ENCODE measurements around the gene MAML2.
A peak's percentile ranks its signal among the peaks of the same experiment; 100 is the strongest.

Gene MAML2

GRCh38 chr11:96098511-96099241 lies 244.3 kb downstream of the MAML2 start:
- TF ChIP-seq, protein P1, sequence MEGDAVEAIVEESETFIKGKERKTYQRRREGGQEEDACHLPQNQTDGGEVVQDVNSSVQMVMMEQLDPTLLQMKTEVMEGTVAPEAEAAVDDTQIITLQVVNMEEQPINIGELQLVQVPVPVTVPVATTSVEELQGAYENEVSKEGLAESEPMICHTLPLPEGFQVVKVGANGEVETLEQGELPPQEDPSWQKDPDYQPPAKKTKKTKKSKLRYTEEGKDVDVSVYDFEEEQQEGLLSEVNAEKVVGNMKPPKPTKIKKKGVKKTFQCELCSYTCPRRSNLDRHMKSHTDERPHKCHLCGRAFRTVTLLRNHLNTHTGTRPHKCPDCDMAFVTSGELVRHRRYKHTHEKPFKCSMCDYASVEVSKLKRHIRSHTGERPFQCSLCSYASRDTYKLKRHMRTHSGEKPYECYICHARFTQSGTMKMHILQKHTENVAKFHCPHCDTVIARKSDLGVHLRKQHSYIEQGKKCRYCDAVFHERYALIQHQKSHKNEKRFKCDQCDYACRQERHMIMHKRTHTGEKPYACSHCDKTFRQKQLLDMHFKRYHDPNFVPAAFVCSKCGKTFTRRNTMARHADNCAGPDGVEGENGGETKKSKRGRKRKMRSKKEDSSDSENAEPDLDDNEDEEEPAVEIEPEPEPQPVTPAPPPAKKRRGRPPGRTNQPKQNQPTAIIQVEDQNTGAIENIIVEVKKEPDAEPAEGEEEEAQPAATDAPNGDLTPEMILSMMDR (IDR thresholded peaks at IDR 0.05) = no peak

GRCh38 chr11:96097844-96098421 lies 245.1 kb downstream of the MAML2 start:
- DNase-seq (ENCODE audit: low spot score) = no peak
- Histone ChIP-seq H3K4me3 (peak overlapping the region; percentile 27), H3K27ac (peak overlapping the region; percentile 2 to 72)
- TF ChIP-seq, protein P1 (IDR thresholded peaks at IDR 0.05) = no peak

More at GRCh38 chr11:96098511-96099241, 244.3 kb downstream of the MAML2 start:
- DNase-seq (ENCODE audit: low spot score) = no peak
- peak overlapping the region in 1 of 2 donors; percentile 72 for H3K27ac ChIP-seq
- H3K4me3 ChIP-seq = peak overlapping the region; percentile 27

DNA sequence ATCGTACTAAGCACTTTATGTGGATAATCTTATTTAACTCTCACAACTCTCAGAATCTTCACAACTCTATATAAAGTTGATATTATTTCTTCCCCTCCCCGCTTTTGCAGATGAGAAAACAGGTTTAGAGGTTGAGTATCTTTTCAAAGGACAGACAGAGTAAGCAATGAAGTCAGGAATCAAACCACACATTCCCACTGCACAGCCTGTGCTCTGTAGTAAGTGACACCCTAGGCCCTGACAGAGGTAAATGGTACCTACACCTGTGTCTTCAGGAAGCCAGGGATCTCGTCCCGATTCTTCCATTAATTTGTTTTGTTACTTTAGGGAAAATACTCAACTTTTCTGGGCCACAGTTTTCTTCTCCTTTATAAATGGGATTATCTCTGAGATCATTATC lies 246.6 kb downstream of the MAML2 start:
- TF ChIP-seq, protein P1 (IDR thresholded peaks at IDR 0.05) = no peak
- H3K4me3 ChIP-seq = no peak overlapping the region
- DNase-seq (ENCODE audit: low spot score) = no peak
- H3K27ac ChIP-seq = no peak overlapping the region

DNA sequence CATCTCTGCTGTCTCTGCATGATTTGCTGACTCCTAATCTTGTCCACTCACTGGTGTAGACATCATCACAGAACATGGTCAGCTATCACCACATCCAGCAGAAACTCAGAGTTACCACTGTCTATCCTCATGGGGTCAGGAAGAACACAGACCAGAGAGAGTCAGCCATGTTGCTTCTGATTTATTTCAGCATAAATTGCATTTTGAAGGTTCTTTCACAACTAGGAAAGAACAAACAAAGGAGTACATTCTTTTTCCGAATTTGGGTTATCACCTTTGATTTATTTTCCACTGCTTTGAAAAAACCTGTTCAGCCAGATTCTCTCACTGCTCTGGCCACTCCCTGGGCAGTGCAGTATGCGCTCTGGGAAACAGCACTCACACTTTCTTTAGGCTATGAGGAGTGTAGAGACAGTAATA lies 247.1 kb downstream of the MAML2 start:
- TF ChIP-seq, protein P1 (IDR thresholded peaks at IDR 0.05) = no peak
- no peak for DNase-seq (ENCODE audit: low spot score)
- Histone ChIP-seq H3K4me3 (no peak overlapping the region), H3K27ac (no peak overlapping the region)

DNA sequence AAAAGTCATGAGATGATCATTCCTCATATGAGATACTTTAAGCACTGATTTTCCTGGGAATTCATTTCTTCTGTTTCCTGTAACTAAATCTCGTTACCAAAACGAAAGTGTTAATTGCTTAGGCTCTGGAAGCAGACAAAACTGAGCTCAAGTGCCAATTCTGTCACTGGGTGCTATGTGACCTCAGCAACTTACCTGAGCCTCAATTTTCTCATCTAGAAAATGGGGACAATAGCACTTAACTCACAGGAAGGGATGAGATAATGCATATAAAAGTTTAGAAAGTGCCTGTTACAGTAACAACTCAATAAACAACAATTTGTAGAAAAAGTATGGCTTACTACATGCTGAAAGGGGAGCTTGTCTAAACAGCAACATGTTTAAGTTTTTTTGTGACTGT lies 248.8 kb downstream of the MAML2 start:
- TF ChIP-seq, protein P1 (IDR thresholded peaks at IDR 0.05) = no peak
- Histone ChIP-seq H3K27ac (no peak overlapping the region), H3K4me3 (no peak overlapping the region)
- DNase-seq (ENCODE audit: low spot score) = no peak

DNA sequence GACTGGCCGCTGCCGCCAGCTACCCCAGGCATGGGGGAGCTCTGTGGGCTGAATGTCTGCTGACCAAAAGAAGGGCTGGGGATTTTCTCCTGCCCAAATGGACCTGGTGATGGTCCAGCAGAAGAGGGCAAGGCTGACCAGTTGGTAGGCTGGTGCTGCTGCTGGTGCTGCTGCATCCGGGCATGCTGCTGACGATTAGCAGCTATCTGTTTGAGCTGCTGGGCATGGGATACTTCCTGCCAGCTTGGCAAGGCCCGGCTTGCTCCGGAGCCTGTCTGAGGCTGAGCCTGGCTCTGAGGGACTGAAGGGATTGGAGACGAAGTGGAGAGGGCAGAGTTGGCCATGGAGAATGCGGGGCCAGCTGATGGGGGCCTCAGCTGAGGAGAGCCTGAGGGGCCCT lies 250.5 kb downstream of the MAML2 start:
- DNase-seq (ENCODE audit: low spot score) = no peak
- TF ChIP-seq, protein P1 (IDR thresholded peaks at IDR 0.05) = no peak
- Histone ChIP-seq H3K27ac (peak overlapping the region in 1 of 2 donors; percentile 15), H3K4me3 (no peak overlapping the region)

- no peak for DNase-seq (ENCODE audit: low spot score)
- H3K4me3 ChIP-seq = no peak overlapping the region
- H3K27ac ChIP-seq = peak overlapping the region in 1 of 2 donors; percentile 38
- TF ChIP-seq, protein P1 (IDR thresholded peaks at IDR 0.05) = no peak
These were observed 251.5 kb downstream of the MAML2 start for GRCh38 chr11:96091476-96091875.

Measured in coronary artery (tissue), 2 donors.